Panc1 (cell line): ENCODE data around the gene RING1. TPM values are rescaled to one million over a fixed set of nuclear protein-coding genes. Genes with fewer than 3 reads are reported as not detected.
A peak's percentile ranks its signal among the peaks of the same experiment; 100 is the strongest.

Experiments
- ATAC-seq: fragments of 200-7000 bp; cut with Tn5 transposase; 2 replicates; pipeline ENCODE4 v1.9.1; 2020; ENCODE audit warnings: mild to moderate bottlenecking, moderate library complexity
- BruUV-seq: library from RNA; stranded (reverse); fragments of 400-500 nt; replicated peaks from 2 replicates; lab custom pipeline; 2021; lab: Mats Ljungman, UMichigan
- CTCF ChIA-PET: fragments of 300-600 bp; sonication (Branson Sonifier 250); formaldehyde crosslinking; loops from one replicate; lab custom pipeline; 2022; ENCODE audit warnings: antibody characterized with exemption; lab: Charles Lee
- POLR2A ChIA-PET: fragments of 300-600 bp; sonication (Branson Sonifier 250); formaldehyde crosslinking; loops from one replicate; lab custom pipeline; 2022; ENCODE audit warnings: antibody characterized with exemption; lab: Charles Lee
- DNase-seq: peaks from one replicate; pipeline ENCODE4 v3.0.0-alpha.2; 2010; ENCODE audit warnings: low read depth, low spot score
- H3K27ac ChIP-seq: 2 replicates; pipeline ENCODE4 v1.5.1; 2011; ENCODE audit warnings: mild to moderate bottlenecking, low read length, inconsistent platforms
- H3K27me3 ChIP-seq: fragments of 200-500 bp; sonication (Bioruptor generic); 2 replicates; pipeline ENCODE4 v1.6.0; 2014; ENCODE audit warnings: low read length, inconsistent platforms; ENCODE audit not compliant: control insufficient read depth, insufficient read depth
- H3K36me3 ChIP-seq: fragments of 200-500 bp; sonication (Bioruptor generic); 2 replicates; pipeline ENCODE4 v1.5.1; 2014; ENCODE audit warnings: inconsistent platforms, mild to moderate bottlenecking, low read length, moderate library complexity; ENCODE audit not compliant: control insufficient read depth, insufficient read depth
- H3K4me1 ChIP-seq: 2 replicates; pipeline ENCODE4 v1.5.1; 2011; ENCODE audit warnings: inconsistent platforms, mild to moderate bottlenecking, low read length, moderate library complexity; ENCODE audit not compliant: control insufficient read depth, insufficient read depth
- H3K4me3 ChIP-seq, 2 experiments: 2 replicates each; pipeline ENCODE4 v1.5.1; 2011 to 2012; ENCODE audit warnings: low read depth in 2 of 2, low read length in 2 of 2, mild to moderate bottlenecking in 2 of 2, inconsistent platforms in 1 of 2, moderate library complexity in 1 of 2
- H3K9me3 ChIP-seq: fragments of 200-500 bp; sonication (Bioruptor generic); 2 replicates; pipeline ENCODE4 v1.5.1; 2014; ENCODE audit warnings: low read depth, mild to moderate bottlenecking, inconsistent platforms, low read length, moderate library complexity; ENCODE audit not compliant: control insufficient read depth, insufficient read depth
- POLR2AphosphoS5 ChIP-seq: IDR thresholded peaks from 2 replicates; pipeline ENCODE4 v1.6.1; 2012; ENCODE audit warnings: mild to moderate bottlenecking, low read depth, low read length, moderate library complexity
- SIN3A ChIP-seq: IDR thresholded peaks from 2 replicates; pipeline ENCODE4 v1.6.1; 2012; ENCODE audit warnings: low read depth, mild to moderate bottlenecking, low read length, moderate library complexity, borderline replicate concordance; ENCODE audit not compliant: insufficient read depth
- TCF7L2 ChIP-seq: IDR thresholded peaks from 2 replicates; pipeline ENCODE4 v1.6.1; 2011; ENCODE audit warnings: mild to moderate bottlenecking, low read depth, low read length, inconsistent platforms
- in situ Hi-C: cut with HindIII; loops from 2 replicates; pipeline ENCODE4 v1.10.0; 2016; ENCODE audit warnings: low sequenced_read_pairs, low pct_unique_long_range_greater_than_20kb
- intact Hi-C: fragments of 100-400 bp; cut with micrococcal nuclease; formaldehyde crosslinking; loops from one replicate; pipeline ENCODE4 v1.10.0; 2022; ENCODE audit not compliant: unreplicated experiment
- total RNA-seq: library from RNA; stranded (reverse); gene quantifications from one replicate; pipeline ENCODE4 v1.2.1, GENCODE V29; 2021; ENCODE audit not compliant: unreplicated experiment
- TF ChIP-seq, protein P1 (sequence below): fragments of 450-650 bp; IDR thresholded peaks from 2 replicates; pipeline ENCODE4 v1.5.1; 2017; ENCODE audit warnings: mild to moderate bottlenecking
- TF ChIP-seq, protein P2 (sequence below), 2 experiments: IDR thresholded peaks; 2 replicates each; pipeline ENCODE4 v1.6.1; 2011 to 2012; ENCODE audit warnings: low read depth in 2 of 2, control low read depth in 1 of 2, low read length in 1 of 2, mild to moderate bottlenecking in 1 of 2, moderate library complexity in 1 of 2; ENCODE audit not compliant: insufficient read depth in 1 of 2

Gene RING1
- total RNA-seq, 1 experiment from 2014 or later, result 33.7 TPM

DNA sequence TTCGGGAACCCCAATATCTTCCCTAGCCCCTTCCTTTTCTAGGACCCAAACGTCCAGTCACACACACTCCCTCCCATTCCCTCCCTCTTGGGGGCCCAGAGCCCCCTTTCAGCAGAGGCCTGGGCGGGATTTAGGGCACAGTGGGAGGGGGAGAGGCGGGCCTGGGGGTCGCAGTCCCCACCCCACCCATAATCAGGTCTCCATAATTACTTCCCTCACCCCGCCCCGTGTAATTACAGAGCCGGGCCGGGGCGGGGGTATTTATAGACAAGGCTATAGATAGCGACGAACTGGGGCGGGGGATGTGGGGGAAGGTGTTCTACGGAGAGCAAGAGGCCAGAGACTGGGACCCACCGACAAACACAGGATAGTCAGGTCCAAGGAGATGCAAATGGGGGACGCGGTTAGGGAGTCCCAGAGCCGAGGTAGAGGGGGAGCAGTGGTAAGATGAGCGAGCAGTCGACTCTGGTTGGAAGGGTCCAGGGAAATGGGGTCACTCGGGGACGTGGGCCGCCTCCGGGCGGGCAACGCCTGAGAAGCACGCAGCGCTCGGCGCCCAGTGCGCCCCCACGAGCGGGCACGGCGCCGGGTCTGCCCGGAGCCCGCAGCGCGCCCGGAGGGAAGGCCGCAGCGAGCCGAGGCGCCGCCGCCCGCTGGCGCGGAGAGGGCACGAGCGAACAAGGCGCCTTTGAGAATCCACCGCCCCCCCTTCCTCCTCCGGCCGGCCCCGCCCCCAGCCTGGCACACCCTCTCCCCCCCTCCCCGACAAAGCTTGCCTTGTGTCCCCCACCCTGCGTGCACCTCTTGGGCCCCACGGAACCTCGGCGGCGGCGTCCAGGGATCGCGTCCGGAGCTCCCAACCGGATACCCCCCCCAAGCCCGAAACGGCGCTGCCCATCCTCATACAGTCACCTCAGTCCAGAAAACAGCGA lies 15.4 kb upstream of the RING1 start:
- TF ChIP-seq, protein P1, sequence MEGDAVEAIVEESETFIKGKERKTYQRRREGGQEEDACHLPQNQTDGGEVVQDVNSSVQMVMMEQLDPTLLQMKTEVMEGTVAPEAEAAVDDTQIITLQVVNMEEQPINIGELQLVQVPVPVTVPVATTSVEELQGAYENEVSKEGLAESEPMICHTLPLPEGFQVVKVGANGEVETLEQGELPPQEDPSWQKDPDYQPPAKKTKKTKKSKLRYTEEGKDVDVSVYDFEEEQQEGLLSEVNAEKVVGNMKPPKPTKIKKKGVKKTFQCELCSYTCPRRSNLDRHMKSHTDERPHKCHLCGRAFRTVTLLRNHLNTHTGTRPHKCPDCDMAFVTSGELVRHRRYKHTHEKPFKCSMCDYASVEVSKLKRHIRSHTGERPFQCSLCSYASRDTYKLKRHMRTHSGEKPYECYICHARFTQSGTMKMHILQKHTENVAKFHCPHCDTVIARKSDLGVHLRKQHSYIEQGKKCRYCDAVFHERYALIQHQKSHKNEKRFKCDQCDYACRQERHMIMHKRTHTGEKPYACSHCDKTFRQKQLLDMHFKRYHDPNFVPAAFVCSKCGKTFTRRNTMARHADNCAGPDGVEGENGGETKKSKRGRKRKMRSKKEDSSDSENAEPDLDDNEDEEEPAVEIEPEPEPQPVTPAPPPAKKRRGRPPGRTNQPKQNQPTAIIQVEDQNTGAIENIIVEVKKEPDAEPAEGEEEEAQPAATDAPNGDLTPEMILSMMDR, result no peak
- TF ChIP-seq SIN3A, result no peak
- no peak for TF ChIP-seq TCF7L2
- TF ChIP-seq POLR2AphosphoS5, result no peak
- TF ChIP-seq, protein P2, sequence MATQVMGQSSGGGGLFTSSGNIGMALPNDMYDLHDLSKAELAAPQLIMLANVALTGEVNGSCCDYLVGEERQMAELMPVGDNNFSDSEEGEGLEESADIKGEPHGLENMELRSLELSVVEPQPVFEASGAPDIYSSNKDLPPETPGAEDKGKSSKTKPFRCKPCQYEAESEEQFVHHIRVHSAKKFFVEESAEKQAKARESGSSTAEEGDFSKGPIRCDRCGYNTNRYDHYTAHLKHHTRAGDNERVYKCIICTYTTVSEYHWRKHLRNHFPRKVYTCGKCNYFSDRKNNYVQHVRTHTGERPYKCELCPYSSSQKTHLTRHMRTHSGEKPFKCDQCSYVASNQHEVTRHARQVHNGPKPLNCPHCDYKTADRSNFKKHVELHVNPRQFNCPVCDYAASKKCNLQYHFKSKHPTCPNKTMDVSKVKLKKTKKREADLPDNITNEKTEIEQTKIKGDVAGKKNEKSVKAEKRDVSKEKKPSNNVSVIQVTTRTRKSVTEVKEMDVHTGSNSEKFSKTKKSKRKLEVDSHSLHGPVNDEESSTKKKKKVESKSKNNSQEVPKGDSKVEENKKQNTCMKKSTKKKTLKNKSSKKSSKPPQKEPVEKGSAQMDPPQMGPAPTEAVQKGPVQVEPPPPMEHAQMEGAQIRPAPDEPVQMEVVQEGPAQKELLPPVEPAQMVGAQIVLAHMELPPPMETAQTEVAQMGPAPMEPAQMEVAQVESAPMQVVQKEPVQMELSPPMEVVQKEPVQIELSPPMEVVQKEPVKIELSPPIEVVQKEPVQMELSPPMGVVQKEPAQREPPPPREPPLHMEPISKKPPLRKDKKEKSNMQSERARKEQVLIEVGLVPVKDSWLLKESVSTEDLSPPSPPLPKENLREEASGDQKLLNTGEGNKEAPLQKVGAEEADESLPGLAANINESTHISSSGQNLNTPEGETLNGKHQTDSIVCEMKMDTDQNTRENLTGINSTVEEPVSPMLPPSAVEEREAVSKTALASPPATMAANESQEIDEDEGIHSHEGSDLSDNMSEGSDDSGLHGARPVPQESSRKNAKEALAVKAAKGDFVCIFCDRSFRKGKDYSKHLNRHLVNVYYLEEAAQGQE (IDR thresholded peaks at IDR 0.05; ENCODE audit: insufficient read depth in 1 of 2, low read depth in 2 of 2, low read length in 1 of 2), result no peak
- BruUV-seq, result no TSS peak
- Histone ChIP-seq H3K27ac (peak overlapping the region; percentile 39; the same call in 1 of the 2 replicates), H3K4me1 (peaks cover 5% of the 10 kb centered on the region), H3K36me3 (peaks cover 8% of the 10 kb centered on the region; the same call in 1 of the 2 replicates), H3K4me3 (peak overlapping the region; percentile 32 to 53), H3K27me3 (no peaks in the 10 kb centered on the region), H3K9me3 (no peaks in the 10 kb centered on the region)
- POLR2A ChIA-PET, result no interaction called here
- ATAC-seq (peak; percentile 51), DNase-seq (no peak)
- intact Hi-C loops (no loop called here), in situ Hi-C loops (no loop called here)
- CTCF ChIA-PET, result no interaction called here

DNA sequence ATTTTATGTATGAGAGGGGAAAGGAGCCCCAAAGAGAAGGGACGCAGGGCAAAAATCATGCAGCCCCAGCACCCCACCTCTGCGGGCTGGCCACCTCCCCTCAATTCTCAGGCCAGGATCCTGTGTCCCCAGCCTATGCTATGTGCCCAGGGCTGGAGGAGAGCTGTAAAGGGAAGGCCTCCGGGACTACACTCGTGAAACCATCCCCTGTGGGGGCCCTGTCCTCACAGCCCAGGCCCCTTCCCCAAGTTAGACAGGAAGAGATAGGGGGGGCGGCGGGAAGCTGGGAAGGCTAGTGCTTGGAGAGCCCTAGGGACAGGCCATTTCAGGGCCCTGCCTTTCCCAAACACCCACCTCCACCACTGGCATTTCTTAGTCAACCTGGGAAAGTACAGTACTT lies 14.7 kb upstream of the RING1 start:
- no peaks in the 10 kb centered on the region for H3K27me3 ChIP-seq
- H3K9me3 ChIP-seq, result no peaks in the 10 kb centered on the region
- BruUV-seq, result no TSS peak
- in situ Hi-C loops (no loop called here), intact Hi-C loops (no loop called here)
- TF ChIP-seq SIN3A, result no peak
- ATAC-seq (peak; percentile 14; the same call in 1 of the 2 replicates), DNase-seq (no peak)
- no peak overlapping the region for H3K27ac ChIP-seq
- peaks cover 7% of the 10 kb centered on the region for H3K4me1 ChIP-seq
- H3K36me3 ChIP-seq, result peaks cover 8% of the 10 kb centered on the region; the same call in 1 of the 2 replicates
- no peak overlapping the region for H3K4me3 ChIP-seq
- ChIA-PET POLR2A (no interaction called here), CTCF (no interaction called here)
